HepG2 (cell line): ENCODE measurements around the gene ORC4. TPM values are rescaled to one million over a fixed set of nuclear protein-coding genes. Genes with fewer than 3 reads are reported as not detected.

Experiments used
- ATF2 ChIP-seq: sonication (generic); formaldehyde crosslinking; IDR thresholded peaks from 2 replicates; pipeline ENCODE4 v1.4.0; 2020; ENCODE audit warnings: missing genetic modification reagents
- CREM ChIP-seq, 2 experiments: sonication (generic) in 1 of 2; formaldehyde crosslinking in 1 of 2; IDR thresholded peaks; 2 replicates each; pipeline versions ENCODE4 v1.4.0 to v1.6.1; 2016 to 2020; ENCODE audit warnings: antibody characterized with exemption in 1 of 2, mild to moderate bottlenecking in 1 of 2, missing genetic modification reagents in 1 of 2
- DPF2 ChIP-seq: sonication (generic); formaldehyde crosslinking; IDR thresholded peaks from 2 replicates; pipeline ENCODE4 v1.4.0; 2020; ENCODE audit warnings: mild to moderate bottlenecking, low read depth, missing genetic modification reagents, borderline replicate concordance
- FOSL1 ChIP-seq: sonication (generic); formaldehyde crosslinking; IDR thresholded peaks from 2 replicates; pipeline ENCODE4 v1.9.0; 2021; ENCODE audit warnings: missing genetic modification reagents, borderline replicate concordance
- NR2F2 ChIP-seq: IDR thresholded peaks from 2 replicates; pipeline ENCODE4 v1.6.1; 2012; ENCODE audit warnings: low read depth, inconsistent platforms, borderline replicate concordance
- REL ChIP-seq: sonication (generic); formaldehyde crosslinking; conservative IDR thresholded peaks from 2 replicates; pipeline ENCODE4 v1.8.0; 2022; ENCODE audit warnings: mild to moderate bottlenecking, missing genetic modification reagents, moderate library complexity
- XBP1 ChIP-seq: sonication (generic); formaldehyde crosslinking; IDR thresholded peaks from 2 replicates; pipeline ENCODE4 v1.5.0; 2020; ENCODE audit warnings: missing genetic modification reagents
- ZNF280D ChIP-seq: sonication (generic); formaldehyde crosslinking; IDR thresholded peaks from 2 replicates; pipeline ENCODE4 v1.5.1; 2020; ENCODE audit warnings: mild to moderate bottlenecking, missing genetic modification reagents
- ZNF460 ChIP-seq: sonication (generic); formaldehyde crosslinking; IDR thresholded peaks from 2 replicates; pipeline ENCODE4 v1.5.1; 2020; ENCODE audit warnings: missing genetic modification reagents, mild to moderate bottlenecking, borderline replicate concordance
- ZNF569 ChIP-seq: sonication (generic); formaldehyde crosslinking; IDR thresholded peaks from 2 replicates; pipeline ENCODE4 v1.5.0; 2020; ENCODE audit warnings: mild to moderate bottlenecking, missing genetic modification reagents, moderate library complexity, borderline replicate concordance
- ZNF850 ChIP-seq: sonication (generic); formaldehyde crosslinking; conservative IDR thresholded peaks from 2 replicates; pipeline ENCODE4 v1.9.0; 2021; ENCODE audit warnings: mild to moderate bottlenecking, missing genetic modification reagents
- polyA plus RNA-seq, 8 experiments: library from polyadenylated mRNA; depleted of rRNA in 3 of 8; stranded (reverse) in 7 of 8; unstranded in 1 of 8; fragments of >200 nt; fragmentation: Illumina TruSeq in 4 of 8; extraction: Trizol in 4 of 8; gene quantifications; 2 replicates each; pipeline versions ENCODE4 v1.2.1 to v1.2.3, GENCODE V29; 2011 to 2016; ENCODE audit warnings: low read depth in 4 of 8, missing spikeins in 1 of 8, mixed read lengths in 1 of 8; ENCODE audit not compliant: insufficient read depth in 1 of 8
- total RNA-seq, 5 experiments: library from RNA; depleted of rRNA; stranded (reverse); fragments of >200 nt; fragmentation: Illumina TruSeq; extraction: Trizol; gene quantifications; 2 replicates each; pipeline ENCODE4 v1.2.3, GENCODE V29; 2016; ENCODE audit warnings: low read depth in 1 of 5
- TF ChIP-seq, protein P1 (sequence below): sonication (generic); formaldehyde crosslinking; IDR thresholded peaks from 2 replicates; pipeline ENCODE4 v1.4.0; 2020; ENCODE audit warnings: missing genetic modification reagents
- TF ChIP-seq, protein P2 (sequence below): sonication (generic); formaldehyde crosslinking; IDR thresholded peaks from 2 replicates; pipeline ENCODE4 v1.4.0; 2020; ENCODE audit warnings: missing genetic modification reagents
- TF ChIP-seq, protein P3 (sequence below): sonication (generic); formaldehyde crosslinking; IDR thresholded peaks from 2 replicates; pipeline ENCODE4; 2020; ENCODE audit warnings: missing genetic modification reagents, mild to moderate bottlenecking, borderline replicate concordance

Gene ORC4
- total and polyA plus RNA-seq, 2 of the 13 experiments (the other 11 are each of a cell fraction or from before 2014, with no cell fraction given): 28.6 to 84.8 TPM

DNA sequence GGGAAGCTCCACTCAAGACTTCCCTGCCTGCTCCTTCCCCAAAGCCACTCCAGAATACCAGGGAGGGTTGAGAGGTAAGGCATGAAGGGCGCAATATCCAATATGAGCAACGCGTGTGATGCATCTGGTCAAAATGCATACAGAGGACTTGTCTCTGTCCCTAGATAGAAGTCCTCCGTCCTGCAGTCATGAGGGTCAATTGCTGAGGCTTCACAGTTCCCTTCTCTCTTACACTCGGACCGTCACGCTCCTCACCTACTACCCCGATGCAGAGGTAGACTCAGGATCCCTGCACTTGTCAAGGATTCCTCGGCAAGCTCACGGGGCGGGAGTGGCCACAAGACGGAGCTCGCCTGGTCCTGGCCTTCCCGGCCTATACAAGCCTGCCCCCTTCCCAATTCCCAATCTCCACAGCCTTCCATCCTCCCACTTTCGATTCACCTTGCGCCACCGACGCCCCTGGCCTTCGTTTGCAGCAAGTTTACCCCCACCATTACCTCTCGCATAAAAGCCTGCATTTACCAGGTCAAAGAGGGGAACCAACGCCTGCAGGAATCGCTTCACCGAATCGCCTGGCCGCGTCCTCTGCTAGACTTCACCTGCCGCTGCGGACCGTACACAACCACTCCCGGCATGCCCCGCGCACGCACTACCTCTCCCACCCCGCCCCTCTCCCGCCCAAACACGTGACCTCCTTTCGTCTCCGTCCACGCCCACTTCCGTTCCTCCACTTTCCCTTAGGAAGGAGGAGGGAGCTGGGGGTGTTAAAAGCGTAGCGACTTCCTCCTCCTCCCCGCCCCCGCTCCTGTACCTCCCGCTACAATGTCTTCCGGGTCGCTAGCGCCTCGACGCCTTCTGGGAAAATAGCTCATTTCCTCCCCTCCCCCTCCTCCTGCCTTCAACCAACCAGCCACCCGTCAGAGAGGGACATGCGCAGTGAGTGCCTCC, at the start of gene ORC4 (continued):
- TF ChIP-seq, protein P1, sequence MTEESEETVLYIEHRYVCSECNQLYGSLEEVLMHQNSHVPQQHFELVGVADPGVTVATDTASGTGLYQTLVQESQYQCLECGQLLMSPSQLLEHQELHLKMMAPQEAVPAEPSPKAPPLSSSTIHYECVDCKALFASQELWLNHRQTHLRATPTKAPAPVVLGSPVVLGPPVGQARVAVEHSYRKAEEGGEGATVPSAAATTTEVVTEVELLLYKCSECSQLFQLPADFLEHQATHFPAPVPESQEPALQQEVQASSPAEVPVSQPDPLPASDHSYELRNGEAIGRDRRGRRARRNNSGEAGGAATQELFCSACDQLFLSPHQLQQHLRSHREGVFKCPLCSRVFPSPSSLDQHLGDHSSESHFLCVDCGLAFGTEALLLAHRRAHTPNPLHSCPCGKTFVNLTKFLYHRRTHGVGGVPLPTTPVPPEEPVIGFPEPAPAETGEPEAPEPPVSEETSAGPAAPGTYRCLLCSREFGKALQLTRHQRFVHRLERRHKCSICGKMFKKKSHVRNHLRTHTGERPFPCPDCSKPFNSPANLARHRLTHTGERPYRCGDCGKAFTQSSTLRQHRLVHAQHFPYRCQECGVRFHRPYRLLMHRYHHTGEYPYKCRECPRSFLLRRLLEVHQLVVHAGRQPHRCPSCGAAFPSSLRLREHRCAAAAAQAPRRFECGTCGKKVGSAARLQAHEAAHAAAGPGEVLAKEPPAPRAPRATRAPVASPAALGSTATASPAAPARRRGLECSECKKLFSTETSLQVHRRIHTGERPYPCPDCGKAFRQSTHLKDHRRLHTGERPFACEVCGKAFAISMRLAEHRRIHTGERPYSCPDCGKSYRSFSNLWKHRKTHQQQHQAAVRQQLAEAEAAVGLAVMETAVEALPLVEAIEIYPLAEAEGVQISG (CRISPR knock-in tag): peak; percentile 93
- TF ChIP-seq, protein P2, sequence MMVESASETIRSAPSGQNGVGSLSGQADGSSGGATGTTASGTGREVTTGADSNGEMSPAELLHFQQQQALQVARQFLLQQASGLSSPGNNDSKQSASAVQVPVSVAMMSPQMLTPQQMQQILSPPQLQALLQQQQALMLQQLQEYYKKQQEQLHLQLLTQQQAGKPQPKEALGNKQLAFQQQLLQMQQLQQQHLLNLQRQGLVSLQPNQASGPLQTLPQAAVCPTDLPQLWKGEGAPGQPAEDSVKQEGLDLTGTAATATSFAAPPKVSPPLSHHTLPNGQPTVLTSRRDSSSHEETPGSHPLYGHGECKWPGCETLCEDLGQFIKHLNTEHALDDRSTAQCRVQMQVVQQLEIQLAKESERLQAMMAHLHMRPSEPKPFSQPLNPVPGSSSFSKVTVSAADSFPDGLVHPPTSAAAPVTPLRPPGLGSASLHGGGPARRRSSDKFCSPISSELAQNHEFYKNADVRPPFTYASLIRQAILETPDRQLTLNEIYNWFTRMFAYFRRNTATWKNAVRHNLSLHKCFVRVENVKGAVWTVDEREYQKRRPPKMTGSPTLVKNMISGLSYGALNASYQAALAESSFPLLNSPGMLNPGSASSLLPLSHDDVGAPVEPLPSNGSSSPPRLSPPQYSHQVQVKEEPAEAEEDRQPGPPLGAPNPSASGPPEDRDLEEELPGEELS (CRISPR knock-in tag): peak; percentile 80
- TF ChIP-seq, protein P3, sequence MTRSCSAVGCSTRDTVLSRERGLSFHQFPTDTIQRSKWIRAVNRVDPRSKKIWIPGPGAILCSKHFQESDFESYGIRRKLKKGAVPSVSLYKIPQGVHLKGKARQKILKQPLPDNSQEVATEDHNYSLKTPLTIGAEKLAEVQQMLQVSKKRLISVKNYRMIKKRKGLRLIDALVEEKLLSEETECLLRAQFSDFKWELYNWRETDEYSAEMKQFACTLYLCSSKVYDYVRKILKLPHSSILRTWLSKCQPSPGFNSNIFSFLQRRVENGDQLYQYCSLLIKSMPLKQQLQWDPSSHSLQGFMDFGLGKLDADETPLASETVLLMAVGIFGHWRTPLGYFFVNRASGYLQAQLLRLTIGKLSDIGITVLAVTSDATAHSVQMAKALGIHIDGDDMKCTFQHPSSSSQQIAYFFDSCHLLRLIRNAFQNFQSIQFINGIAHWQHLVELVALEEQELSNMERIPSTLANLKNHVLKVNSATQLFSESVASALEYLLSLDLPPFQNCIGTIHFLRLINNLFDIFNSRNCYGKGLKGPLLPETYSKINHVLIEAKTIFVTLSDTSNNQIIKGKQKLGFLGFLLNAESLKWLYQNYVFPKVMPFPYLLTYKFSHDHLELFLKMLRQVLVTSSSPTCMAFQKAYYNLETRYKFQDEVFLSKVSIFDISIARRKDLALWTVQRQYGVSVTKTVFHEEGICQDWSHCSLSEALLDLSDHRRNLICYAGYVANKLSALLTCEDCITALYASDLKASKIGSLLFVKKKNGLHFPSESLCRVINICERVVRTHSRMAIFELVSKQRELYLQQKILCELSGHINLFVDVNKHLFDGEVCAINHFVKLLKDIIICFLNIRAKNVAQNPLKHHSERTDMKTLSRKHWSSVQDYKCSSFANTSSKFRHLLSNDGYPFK: peak; percentile 96
- no peak for TF ChIP-seq XBP1 (CRISPR knock-in tag)
- peak; percentile 90 for TF ChIP-seq ZNF280D (CRISPR knock-in tag)
- TF ChIP-seq ZNF460 (CRISPR knock-in tag): peak; percentile 17; the same call in 1 of the 2 replicates
- no peak for TF ChIP-seq ZNF850
- TF ChIP-seq DPF2 (CRISPR knock-in tag): no peak
- peak; percentile 91 for TF ChIP-seq CREM (IDR thresholded peaks at IDR 0.05)
- no peak for TF ChIP-seq CREM (CRISPR knock-in tag; IDR thresholded peaks at IDR 0.05)
- TF ChIP-seq FOSL1 (CRISPR knock-in tag): no peak
- TF ChIP-seq REL (CRISPR knock-in tag): no peak
- TF ChIP-seq ATF2 (CRISPR knock-in tag): peak; percentile 49
- TF ChIP-seq NR2F2: no peak; the same call in 1 of the 2 replicates
- no peak for TF ChIP-seq ZNF569
